Fibroblast of villous mesenchyme (primary cell): ENCODE measurements around the gene PUM2. TPM values are rescaled to one million over a fixed set of nuclear protein-coding genes. Genes with fewer than 3 reads are reported as not detected.

Experiments
- DNase-seq: peaks from one replicate; pipeline ENCODE4 v3.0.0-alpha.2; 2010; ENCODE audit warnings: low read depth
- H3K4me3 ChIP-seq: 2 replicates; pipeline ENCODE4 v1.5.1; 2011; ENCODE audit warnings: low read depth, mild to moderate bottlenecking, low read length
- total RNA-seq: library from RNA; depleted of rRNA; stranded (reverse); fragments of >200 nt; gene quantifications from 2 replicates; pipeline ENCODE4 v1.2.3, GENCODE V29; 2012
- TF ChIP-seq, protein P1 (sequence below): IDR thresholded peaks from 2 replicates; pipeline ENCODE4 v1.5.1; 2012; ENCODE audit warnings: low read depth, mild to moderate bottlenecking, low read length; ENCODE audit not compliant: insufficient read depth

Gene PUM2, protein sequence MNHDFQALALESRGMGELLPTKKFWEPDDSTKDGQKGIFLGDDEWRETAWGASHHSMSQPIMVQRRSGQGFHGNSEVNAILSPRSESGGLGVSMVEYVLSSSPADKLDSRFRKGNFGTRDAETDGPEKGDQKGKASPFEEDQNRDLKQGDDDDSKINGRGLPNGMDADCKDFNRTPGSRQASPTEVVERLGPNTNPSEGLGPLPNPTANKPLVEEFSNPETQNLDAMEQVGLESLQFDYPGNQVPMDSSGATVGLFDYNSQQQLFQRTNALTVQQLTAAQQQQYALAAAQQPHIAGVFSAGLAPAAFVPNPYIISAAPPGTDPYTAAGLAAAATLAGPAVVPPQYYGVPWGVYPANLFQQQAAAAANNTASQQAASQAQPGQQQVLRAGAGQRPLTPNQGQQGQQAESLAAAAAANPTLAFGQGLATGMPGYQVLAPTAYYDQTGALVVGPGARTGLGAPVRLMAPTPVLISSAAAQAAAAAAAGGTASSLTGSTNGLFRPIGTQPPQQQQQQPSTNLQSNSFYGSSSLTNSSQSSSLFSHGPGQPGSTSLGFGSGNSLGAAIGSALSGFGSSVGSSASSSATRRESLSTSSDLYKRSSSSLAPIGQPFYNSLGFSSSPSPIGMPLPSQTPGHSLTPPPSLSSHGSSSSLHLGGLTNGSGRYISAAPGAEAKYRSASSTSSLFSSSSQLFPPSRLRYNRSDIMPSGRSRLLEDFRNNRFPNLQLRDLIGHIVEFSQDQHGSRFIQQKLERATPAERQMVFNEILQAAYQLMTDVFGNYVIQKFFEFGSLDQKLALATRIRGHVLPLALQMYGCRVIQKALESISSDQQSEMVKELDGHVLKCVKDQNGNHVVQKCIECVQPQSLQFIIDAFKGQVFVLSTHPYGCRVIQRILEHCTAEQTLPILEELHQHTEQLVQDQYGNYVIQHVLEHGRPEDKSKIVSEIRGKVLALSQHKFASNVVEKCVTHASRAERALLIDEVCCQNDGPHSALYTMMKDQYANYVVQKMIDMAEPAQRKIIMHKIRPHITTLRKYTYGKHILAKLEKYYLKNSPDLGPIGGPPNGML
- total RNA-seq = 33.5 and 56.1 TPM in 2 replicates

DNA sequence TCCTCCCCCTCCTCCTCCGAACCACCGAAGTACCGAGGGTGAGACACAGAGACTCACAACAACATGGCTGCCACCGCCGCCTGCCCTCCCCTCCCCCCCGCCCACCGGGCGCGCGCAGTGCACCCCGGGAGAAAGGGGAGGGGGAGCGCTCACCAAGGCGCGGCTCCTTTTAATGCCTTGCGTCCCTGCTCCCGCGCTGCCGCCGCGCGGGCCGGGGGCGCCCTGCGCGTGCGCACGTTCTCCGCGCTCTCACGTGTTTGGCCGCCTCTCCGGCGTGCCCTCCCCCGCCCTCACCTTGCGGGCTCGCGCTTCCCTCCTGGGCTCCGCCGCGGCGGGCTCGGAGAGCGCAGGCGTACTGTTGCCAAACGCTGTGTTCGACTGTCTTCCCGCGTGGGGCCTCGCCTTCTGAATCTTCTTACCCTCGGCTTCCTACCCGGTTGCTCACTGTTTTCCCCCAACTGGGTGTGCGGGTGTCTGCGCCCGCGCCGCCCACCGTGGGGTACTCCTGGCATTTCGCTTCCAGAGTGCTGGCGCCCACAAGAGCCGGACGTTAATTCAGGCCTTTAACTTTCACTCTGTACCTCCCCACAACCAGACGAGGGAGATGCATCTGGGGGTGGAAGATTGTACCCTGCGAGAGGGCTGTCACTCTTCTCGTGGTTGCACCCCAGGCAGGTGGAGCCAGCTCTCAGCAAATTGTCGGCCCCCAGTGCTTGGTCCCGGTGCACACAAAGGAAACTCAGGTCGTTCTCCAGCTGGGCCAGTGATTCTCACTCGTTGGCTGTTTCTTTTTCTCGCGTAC, at the start of gene PUM2:
Gene PUM2, minus strand, starts transcription at position 92 of the 802 bp plus-strand sequence. CDS start 23,484 bp downstream, outside the sequence.
- DNase-seq = peak; percentile 95
- TF ChIP-seq, protein P1, sequence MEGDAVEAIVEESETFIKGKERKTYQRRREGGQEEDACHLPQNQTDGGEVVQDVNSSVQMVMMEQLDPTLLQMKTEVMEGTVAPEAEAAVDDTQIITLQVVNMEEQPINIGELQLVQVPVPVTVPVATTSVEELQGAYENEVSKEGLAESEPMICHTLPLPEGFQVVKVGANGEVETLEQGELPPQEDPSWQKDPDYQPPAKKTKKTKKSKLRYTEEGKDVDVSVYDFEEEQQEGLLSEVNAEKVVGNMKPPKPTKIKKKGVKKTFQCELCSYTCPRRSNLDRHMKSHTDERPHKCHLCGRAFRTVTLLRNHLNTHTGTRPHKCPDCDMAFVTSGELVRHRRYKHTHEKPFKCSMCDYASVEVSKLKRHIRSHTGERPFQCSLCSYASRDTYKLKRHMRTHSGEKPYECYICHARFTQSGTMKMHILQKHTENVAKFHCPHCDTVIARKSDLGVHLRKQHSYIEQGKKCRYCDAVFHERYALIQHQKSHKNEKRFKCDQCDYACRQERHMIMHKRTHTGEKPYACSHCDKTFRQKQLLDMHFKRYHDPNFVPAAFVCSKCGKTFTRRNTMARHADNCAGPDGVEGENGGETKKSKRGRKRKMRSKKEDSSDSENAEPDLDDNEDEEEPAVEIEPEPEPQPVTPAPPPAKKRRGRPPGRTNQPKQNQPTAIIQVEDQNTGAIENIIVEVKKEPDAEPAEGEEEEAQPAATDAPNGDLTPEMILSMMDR = no peak
- peak within 1 kb of the TSS; percentile 93 for H3K4me3 ChIP-seq

DNA sequence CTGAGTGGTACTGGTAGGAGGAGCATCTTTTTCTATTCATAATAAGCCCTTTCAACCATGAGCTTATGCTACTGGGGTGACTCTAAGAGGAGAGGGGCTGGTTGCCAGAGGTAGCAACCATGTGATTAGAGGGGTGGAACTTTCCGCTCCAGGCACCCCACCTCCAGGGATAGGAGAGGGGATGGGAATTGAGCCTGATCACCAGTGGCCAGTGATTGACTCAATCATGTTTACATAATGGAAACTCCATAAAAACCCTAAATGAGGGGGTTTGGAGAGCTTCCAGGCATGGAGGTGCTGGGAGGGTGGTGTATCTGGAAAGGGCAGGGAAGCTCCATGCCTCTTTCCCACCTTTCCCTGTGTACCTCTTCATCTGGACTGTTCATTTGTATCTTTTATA, 49.7 kb upstream of the PUM2 start:
- H3K4me3 ChIP-seq = no peak overlapping the region
- TF ChIP-seq, protein P1 = no peak
- DNase-seq = no peak

DNA sequence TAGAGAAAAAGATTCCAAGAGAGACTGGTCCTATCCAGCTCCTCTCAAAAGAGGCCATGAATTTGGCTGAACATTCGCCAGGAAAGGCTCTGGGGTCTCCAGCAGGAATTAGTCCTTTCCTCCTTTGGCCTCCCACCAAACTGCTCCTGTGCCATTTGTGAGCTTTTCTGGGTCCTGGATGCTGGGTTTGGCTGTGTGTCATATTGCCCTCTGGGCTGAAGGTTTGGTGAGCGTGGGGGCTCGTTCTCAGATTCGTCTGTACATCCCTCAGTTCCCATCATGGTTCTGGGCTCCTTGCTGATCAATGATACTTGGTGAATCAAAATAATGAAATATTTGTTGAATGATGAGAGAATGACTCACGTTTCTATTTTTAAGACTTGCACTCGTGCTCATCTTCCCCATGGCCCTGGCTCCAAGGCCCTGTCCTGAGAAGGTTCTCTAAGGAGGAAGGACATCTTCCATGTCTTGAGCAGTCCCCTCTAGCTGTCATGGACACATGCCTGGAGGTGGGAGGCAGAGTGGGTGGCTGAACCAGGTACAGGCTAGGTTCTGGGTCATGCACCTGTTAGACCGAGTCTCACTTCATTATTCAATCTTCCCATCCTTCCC, 48.4 kb upstream of the PUM2 start:
- TF ChIP-seq, protein P1 = no peak
- DNase-seq = no peak
- no peak overlapping the region for H3K4me3 ChIP-seq

DNA sequence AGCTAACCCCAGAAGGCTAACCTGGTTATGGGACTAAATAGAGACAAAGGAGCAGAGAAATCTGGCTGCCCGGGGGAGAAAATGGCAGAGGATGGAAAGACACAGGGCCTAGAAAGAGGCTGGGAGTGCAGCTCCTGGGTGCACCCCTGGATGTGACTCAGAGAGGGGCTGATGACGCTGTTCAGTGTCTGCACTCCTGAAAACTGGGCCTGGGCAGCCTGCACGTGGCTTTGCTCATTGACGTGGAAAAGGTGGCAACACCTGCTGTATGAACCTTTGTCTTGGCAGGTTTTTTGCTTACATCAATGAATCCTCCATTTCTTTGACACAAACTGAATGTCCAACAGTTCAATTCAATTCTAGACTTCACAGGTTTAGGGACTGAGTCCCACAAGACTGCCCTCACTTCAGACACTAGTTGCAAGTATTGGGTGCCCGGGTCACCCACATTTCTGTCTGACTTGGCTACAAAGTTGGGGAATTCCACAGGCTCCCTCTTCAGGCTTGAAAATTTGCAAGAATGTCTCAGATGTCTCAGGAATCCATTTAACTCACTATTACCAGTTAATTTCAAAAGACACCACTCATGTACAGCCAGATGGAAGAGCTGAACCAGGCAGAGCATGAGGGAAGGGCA, 47.3 kb upstream of the PUM2 start:
- TF ChIP-seq, protein P1 = no peak
- no peak for DNase-seq

DNA sequence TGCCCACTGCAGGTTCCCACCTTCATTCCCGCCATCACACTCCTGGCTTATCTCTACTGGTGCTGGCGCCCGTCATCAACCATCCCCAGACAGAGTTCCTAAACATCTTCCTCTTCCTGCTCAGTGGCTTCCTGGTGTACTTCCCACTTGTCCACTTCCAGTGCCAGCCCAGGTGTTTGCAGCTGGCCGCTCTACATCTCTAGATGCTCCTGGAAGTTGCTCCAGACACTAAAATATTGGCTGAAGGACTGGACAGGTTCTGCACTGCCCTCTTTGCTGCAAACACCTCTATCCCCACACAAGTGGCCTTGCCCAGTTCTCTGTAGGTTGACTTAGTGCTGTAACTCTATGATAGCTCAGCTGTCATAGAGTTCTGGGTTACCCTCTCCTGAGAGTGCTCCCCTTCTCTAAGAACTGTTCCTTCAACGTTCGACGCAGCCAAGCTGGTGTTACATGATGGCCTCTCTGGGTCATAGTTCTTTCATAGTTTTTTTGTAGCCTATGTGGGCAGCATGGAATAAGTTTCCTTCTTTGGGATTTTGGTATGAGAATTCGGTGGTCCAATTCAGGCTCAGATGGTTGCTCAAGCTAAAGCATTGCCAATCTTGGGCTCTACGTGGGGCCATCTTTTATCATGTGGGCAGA, 45.8 kb upstream of the PUM2 start:
- no peak for DNase-seq
- TF ChIP-seq, protein P1 = no peak
- H3K4me3 ChIP-seq = no peak overlapping the region

More for the DNA sequence above, 47.3 kb upstream of the PUM2 start:
- H3K4me3 ChIP-seq = no peak overlapping the region
